GM23338 (cell line): ENCODE data around the gene CERS1. TPM values are rescaled to one million over a fixed set of nuclear protein-coding genes. Genes with fewer than 3 reads are reported as not detected.

Source experiments
- ATAC-seq: fragments of 200-7000 bp; cut with Tn5 transposase; 3 replicates; pipeline ENCODE4 v1.9.1; 2020
- DNase-seq: peaks from one replicate; pipeline ENCODE4 v3.0.0-alpha.2; 2015; ENCODE audit warnings: low spot score
- H2AFZ ChIP-seq: fragments of 200-600 bp; sonication (generic); 2 replicates; pipeline ENCODE4 v1.8.0; 2016; ENCODE audit warnings: antibody characterized with exemption, mild to moderate bottlenecking, moderate library complexity
- H3F3A ChIP-seq: fragments of 200-600 bp; sonication (generic); replicated peaks from 2 replicates; pipeline ENCODE4 v1.8.0; 2017; ENCODE audit warnings: antibody characterized with exemption, mixed run types, low read depth
- H3K27ac ChIP-seq: fragments of 200-600 bp; sonication (generic); 2 replicates; pipeline ENCODE4 v1.6.1; 2016; ENCODE audit warnings: low read depth
- H3K27me3 ChIP-seq: fragments of 200-600 bp; sonication (generic); 2 replicates; pipeline ENCODE4 v1.8.0; 2016; ENCODE audit warnings: mild to moderate bottlenecking, mixed run types, moderate library complexity; ENCODE audit not compliant: insufficient read depth
- H3K36me3 ChIP-seq: fragments of 200-600 bp; sonication (generic); 2 replicates; pipeline ENCODE4 v1.8.0; 2016; ENCODE audit warnings: mild to moderate bottlenecking; ENCODE audit not compliant: insufficient read depth
- H3K4me1 ChIP-seq: fragments of 200-600 bp; sonication (generic); 2 replicates; pipeline ENCODE4 v1.8.0; 2016; ENCODE audit warnings: mild to moderate bottlenecking, moderate library complexity; ENCODE audit not compliant: insufficient read depth
- H3K4me2 ChIP-seq: fragments of 200-600 bp; sonication (generic); 2 replicates; pipeline ENCODE4 v1.7.1; 2017; ENCODE audit warnings: mixed run types
- H3K4me3 ChIP-seq: fragments of 200-600 bp; sonication (generic); 2 replicates; pipeline ENCODE4 v1.6.1; 2016; ENCODE audit warnings: mixed run types
- H3K79me2 ChIP-seq: fragments of 200-600 bp; sonication (generic); replicated peaks from 2 replicates; pipeline ENCODE4 v1.8.0; 2017; ENCODE audit warnings: mild to moderate bottlenecking; ENCODE audit not compliant: insufficient read depth
- H3K9me2 ChIP-seq: fragments of 200-600 bp; sonication (generic); 2 replicates; pipeline ENCODE4 v1.8.0; 2017; ENCODE audit not compliant: insufficient read depth
- H4K20me1 ChIP-seq: fragments of 200-600 bp; sonication (generic); replicated peaks from 2 replicates; pipeline ENCODE4 v1.8.0; 2017; ENCODE audit warnings: mild to moderate bottlenecking; ENCODE audit not compliant: insufficient read depth
- H3K27ac Mint-ChIP-seq: 2 replicates; pipeline ENCODE4 v1.8.0; 2020; ENCODE audit warnings: inconsistent platforms, mild to moderate bottlenecking, moderate library complexity, mixed read lengths
- H3K27me3 Mint-ChIP-seq: 3 replicates; pipeline ENCODE4 v1.8.0; 2022; ENCODE audit warnings: low read depth, mild to moderate bottlenecking, moderate library complexity, mixed read lengths, inconsistent platforms; ENCODE audit not compliant: insufficient read depth, poor library complexity
- H3K36me3 Mint-ChIP-seq: 3 replicates; pipeline ENCODE4 v1.8.0; 2021; ENCODE audit warnings: low read depth, mild to moderate bottlenecking, inconsistent platforms, moderate library complexity, mixed read lengths
- H3K4me1 Mint-ChIP-seq: 3 replicates; pipeline ENCODE4 v1.8.0; 2020; ENCODE audit warnings: mild to moderate bottlenecking, inconsistent platforms, mixed read lengths
- H3K4me3 Mint-ChIP-seq: 3 replicates; pipeline ENCODE4 v1.8.0; 2021; ENCODE audit warnings: moderate library complexity, mild to moderate bottlenecking, inconsistent platforms, mixed read lengths
- H3K9me3 Mint-ChIP-seq: 3 replicates; pipeline ENCODE4 v1.8.0; 2020; ENCODE audit warnings: moderate library complexity, mild to moderate bottlenecking, inconsistent platforms, mixed read lengths
- CREB1 ChIP-seq: fragments of 250-450 bp; sonication (Bioruptor Pico); IDR thresholded peaks from 2 replicates; pipeline ENCODE4 v1.5.0; 2020; ENCODE audit warnings: low read depth, mild to moderate bottlenecking, moderate library complexity
- EZH2 ChIP-seq: fragments of 200-600 bp; sonication (generic); IDR thresholded peaks from one replicate; pipeline ENCODE4 v1.8.0; 2017; ENCODE audit warnings: antibody characterized with exemption, mild to moderate bottlenecking, low read depth; ENCODE audit not compliant: unreplicated experiment
- EZH2phosphoT487 ChIP-seq: fragments of 200-600 bp; sonication (generic); IDR thresholded peaks from one replicate; pipeline ENCODE4 v1.8.1; 2018; ENCODE audit warnings: antibody characterized with exemption; ENCODE audit not compliant: unreplicated experiment
- JUNB ChIP-seq: IDR thresholded peaks from one replicate; pipeline ENCODE4 v1.6.1; 2016; ENCODE audit warnings: antibody characterized with exemption; ENCODE audit not compliant: unreplicated experiment
- NANOG ChIP-seq: IDR thresholded peaks from 2 replicates; pipeline ENCODE4 v1.6.1; 2016; ENCODE audit warnings: antibody characterized with exemption, borderline replicate concordance
- POLR2AphosphoS5 ChIP-seq: IDR thresholded peaks from 2 replicates; pipeline ENCODE4 v1.6.1; 2016; ENCODE audit warnings: antibody characterized with exemption, low read depth
- REST ChIP-seq: IDR thresholded peaks from one replicate; pipeline ENCODE4 v1.6.1; 2018; ENCODE audit warnings: antibody characterized with exemption; ENCODE audit not compliant: unreplicated experiment
- STAT1 ChIP-seq: IDR thresholded peaks from one replicate; pipeline ENCODE4 v1.6.1; 2016; ENCODE audit warnings: antibody characterized with exemption; ENCODE audit not compliant: unreplicated experiment
- ZNF114 ChIP-seq: fragments of 250-450 bp; sonication (Bioruptor Pico); IDR thresholded peaks from 2 replicates; pipeline ENCODE4 v1.5.0; 2020; ENCODE audit warnings: mild to moderate bottlenecking, moderate library complexity
- ZNF331 ChIP-seq: fragments of 250-450 bp; sonication (Bioruptor Pico); IDR thresholded peaks from 2 replicates; pipeline ENCODE4 v1.5.0; 2020; ENCODE audit warnings: low read depth, mild to moderate bottlenecking, moderate library complexity
- polyA plus RNA-seq: library from polyadenylated mRNA; unstranded; fragments of >200 nt; fragmentation: Nextera tagmentation; extraction: Ambion mirVana; gene quantifications from 2 replicates; pipeline ENCODE4 v1.2.1, GENCODE V29; 2016
- total RNA-seq: library from RNA; depleted of rRNA; stranded (reverse); fragments of >200 nt; shearing (Covaris generic); gene quantifications from 2 replicates; pipeline ENCODE4 v1.2.3, GENCODE V29; 2014
- TF ChIP-seq, protein P1 (sequence below): fragments of 250-450 bp; sonication (Bioruptor Pico); IDR thresholded peaks from 2 replicates; pipeline ENCODE4 v1.5.0; 2020; ENCODE audit warnings: mild to moderate bottlenecking, moderate library complexity
- TF ChIP-seq, protein P2 (sequence below): IDR thresholded peaks from 2 replicates; pipeline ENCODE4 v1.6.1; 2016; ENCODE audit warnings: antibody characterized with exemption
- TF ChIP-seq, protein P3 (sequence below), 2 experiments: fragments of 200-600 bp in 1 of 2; sonication (generic) in 1 of 2; conservative IDR thresholded peaks; 2 replicates each; pipeline versions ENCODE4 v1.5.1 to v1.6.1; 2016 to 2017; ENCODE audit warnings: antibody characterized with exemption in 2 of 2, low read depth in 2 of 2, mild to moderate bottlenecking in 2 of 2, moderate library complexity in 1 of 2

The CERS1 gene
- total and polyA plus RNA-seq, 2 experiments from 2014 or later = 11.1 to 12.2 TPM

DNA sequence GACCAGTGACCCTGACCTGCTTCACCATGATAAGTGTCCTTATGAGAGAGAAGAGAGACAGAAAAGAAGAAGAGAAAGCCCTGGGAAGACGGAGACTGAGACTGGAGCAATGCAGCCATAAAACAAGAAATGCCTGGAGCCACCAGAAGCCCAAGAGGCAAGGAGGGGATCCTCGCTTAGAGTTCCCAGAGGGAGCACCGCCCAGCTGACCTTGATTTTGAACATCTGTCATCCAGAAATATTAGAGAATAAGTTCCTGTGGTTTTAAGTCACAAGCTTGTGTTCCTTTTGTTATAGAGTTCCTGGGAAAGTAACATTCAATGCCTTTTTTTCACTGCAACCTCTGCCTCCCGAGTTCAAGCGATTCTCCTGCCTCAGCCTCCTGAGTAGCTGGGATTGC lies 20.2 kb downstream of the CERS1 start:
- Mint-ChIP-seq H3K4me3 (no peak overlapping the region), H3K4me1 (peaks cover 3% of the 10 kb centered on the region; the same call in 2 of the 3 replicates), H3K9me3 (peaks cover 4% of the 10 kb centered on the region), H3K36me3 (peaks cover 49% of the 10 kb centered on the region), H3K27ac (no peak overlapping the region), H3K27me3 (peaks cover 25% of the 10 kb centered on the region)
- no peaks in the 10 kb centered on the region for H3K79me2 ChIP-seq
- DNase-seq (no peak), ATAC-seq (no peak)
- H3K36me3 ChIP-seq = no peaks in the 10 kb centered on the region
- no peaks in the 10 kb centered on the region; the same call in 1 of the 2 replicates for H3K4me1 ChIP-seq
- H3K4me3 ChIP-seq = no peak overlapping the region
- no peak overlapping the region for H3K4me2 ChIP-seq
- no peak overlapping the region for H3K27ac ChIP-seq
- H3K27me3 ChIP-seq = peaks cover 16% of the 10 kb centered on the region
- no peak overlapping the region for H2AFZ ChIP-seq
- H3F3A ChIP-seq = no peaks in the 10 kb centered on the region; the same call in 1 of the 2 replicates
- 0 out of 2 replicates have a peak, but pooled peaks cover 3% of the 10 kb centered on the region for H4K20me1 ChIP-seq
- no peaks in the 10 kb centered on the region for H3K9me2 ChIP-seq
- TF ChIP-seq, protein P1, sequence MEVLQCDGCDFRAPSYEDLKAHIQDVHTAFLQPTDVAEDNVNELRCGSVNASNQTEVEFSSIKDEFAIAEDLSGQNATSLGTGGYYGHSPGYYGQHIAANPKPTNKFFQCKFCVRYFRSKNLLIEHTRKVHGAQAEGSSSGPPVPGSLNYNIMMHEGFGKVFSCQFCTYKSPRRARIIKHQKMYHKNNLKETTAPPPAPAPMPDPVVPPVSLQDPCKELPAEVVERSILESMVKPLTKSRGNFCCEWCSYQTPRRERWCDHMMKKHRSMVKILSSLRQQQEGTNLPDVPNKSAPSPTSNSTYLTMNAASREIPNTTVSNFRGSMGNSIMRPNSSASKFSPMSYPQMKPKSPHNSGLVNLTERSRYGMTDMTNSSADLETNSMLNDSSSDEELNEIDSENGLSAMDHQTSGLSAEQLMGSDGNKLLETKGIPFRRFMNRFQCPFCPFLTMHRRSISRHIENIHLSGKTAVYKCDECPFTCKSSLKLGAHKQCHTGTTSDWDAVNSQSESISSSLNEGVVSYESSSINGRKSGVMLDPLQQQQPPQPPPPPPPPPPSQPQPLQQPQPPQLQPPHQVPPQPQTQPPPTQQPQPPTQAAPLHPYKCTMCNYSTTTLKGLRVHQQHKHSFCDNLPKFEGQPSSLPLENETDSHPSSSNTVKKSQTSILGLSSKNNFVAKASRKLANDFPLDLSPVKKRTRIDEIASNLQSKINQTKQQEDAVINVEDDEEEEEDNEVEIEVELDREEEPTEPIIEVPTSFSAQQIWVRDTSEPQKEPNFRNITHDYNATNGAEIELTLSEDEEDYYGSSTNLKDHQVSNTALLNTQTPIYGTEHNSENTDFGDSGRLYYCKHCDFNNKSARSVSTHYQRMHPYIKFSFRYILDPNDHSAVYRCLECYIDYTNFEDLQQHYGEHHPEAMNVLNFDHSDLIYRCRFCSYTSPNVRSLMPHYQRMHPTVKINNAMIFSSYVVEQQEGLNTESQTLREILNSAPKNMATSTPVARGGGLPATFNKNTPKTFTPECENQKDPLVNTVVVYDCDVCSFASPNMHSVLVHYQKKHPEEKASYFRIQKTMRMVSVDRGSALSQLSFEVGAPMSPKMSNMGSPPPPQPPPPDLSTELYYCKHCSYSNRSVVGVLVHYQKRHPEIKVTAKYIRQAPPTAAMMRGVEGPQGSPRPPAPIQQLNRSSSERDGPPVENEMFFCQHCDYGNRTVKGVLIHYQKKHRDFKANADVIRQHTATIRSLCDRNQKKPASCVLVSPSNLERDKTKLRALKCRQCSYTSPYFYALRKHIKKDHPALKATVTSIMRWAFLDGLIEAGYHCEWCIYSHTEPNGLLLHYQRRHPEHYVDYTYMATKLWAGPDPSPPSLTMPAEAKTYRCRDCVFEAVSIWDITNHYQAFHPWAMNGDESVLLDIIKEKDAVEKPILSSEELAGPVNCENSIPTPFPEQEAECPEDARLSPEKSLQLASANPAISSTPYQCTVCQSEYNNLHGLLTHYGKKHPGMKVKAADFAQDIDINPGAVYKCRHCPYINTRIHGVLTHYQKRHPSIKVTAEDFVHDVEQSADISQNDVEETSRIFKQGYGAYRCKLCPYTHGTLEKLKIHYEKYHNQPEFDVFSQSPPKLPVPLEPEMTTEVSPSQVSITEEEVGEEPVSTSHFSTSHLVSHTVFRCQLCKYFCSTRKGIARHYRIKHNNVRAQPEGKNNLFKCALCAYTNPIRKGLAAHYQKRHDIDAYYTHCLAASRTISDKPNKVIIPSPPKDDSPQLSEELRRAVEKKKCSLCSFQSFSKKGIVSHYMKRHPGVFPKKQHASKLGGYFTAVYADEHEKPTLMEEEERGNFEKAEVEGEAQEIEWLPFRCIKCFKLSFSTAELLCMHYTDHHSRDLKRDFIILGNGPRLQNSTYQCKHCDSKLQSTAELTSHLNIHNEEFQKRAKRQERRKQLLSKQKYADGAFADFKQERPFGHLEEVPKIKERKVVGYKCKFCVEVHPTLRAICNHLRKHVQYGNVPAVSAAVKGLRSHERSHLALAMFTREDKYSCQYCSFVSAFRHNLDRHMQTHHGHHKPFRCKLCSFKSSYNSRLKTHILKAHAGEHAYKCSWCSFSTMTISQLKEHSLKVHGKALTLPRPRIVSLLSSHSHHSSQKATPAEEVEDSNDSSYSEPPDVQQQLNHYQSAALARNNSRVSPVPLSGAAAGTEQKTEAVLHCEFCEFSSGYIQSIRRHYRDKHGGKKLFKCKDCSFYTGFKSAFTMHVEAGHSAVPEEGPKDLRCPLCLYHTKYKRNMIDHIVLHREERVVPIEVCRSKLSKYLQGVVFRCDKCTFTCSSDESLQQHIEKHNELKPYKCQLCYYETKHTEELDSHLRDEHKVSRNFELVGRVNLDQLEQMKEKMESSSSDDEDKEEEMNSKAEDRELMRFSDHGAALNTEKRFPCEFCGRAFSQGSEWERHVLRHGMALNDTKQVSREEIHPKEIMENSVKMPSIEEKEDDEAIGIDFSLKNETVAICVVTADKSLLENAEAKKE = no peak
- TF ChIP-seq NANOG = no peak
- no peak for TF ChIP-seq REST
- no peak for TF ChIP-seq ZNF114 (CRISPR knock-in tag)
- no peak for TF ChIP-seq POLR2AphosphoS5
- no peak for TF ChIP-seq EZH2
- no peak for TF ChIP-seq JUNB
- TF ChIP-seq, protein P2, sequence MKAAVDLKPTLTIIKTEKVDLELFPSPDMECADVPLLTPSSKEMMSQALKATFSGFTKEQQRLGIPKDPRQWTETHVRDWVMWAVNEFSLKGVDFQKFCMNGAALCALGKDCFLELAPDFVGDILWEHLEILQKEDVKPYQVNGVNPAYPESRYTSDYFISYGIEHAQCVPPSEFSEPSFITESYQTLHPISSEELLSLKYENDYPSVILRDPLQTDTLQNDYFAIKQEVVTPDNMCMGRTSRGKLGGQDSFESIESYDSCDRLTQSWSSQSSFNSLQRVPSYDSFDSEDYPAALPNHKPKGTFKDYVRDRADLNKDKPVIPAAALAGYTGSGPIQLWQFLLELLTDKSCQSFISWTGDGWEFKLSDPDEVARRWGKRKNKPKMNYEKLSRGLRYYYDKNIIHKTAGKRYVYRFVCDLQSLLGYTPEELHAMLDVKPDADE = no peak
- no peak for TF ChIP-seq CREB1 (CRISPR knock-in tag)
- no peak for TF ChIP-seq EZH2phosphoT487
- no peak for TF ChIP-seq STAT1
- TF ChIP-seq ZNF331 (CRISPR knock-in tag) = no peak
- TF ChIP-seq, protein P3, sequence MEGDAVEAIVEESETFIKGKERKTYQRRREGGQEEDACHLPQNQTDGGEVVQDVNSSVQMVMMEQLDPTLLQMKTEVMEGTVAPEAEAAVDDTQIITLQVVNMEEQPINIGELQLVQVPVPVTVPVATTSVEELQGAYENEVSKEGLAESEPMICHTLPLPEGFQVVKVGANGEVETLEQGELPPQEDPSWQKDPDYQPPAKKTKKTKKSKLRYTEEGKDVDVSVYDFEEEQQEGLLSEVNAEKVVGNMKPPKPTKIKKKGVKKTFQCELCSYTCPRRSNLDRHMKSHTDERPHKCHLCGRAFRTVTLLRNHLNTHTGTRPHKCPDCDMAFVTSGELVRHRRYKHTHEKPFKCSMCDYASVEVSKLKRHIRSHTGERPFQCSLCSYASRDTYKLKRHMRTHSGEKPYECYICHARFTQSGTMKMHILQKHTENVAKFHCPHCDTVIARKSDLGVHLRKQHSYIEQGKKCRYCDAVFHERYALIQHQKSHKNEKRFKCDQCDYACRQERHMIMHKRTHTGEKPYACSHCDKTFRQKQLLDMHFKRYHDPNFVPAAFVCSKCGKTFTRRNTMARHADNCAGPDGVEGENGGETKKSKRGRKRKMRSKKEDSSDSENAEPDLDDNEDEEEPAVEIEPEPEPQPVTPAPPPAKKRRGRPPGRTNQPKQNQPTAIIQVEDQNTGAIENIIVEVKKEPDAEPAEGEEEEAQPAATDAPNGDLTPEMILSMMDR (conservative IDR thresholded peaks at IDR 0.05; ENCODE audit: low read depth in 2 of 2) = no peak
